HG02623 (cell line): Measurements from ENCODE around the gene KLF15.

Source experiments
- ATAC-seq: cut with Tn5 transposase; IDR thresholded peaks from one replicate; pipeline ENCODE4 v1.9.1; 2021; ENCODE audit warnings: moderate library complexity; ENCODE audit not compliant: unreplicated experiment

KLF15 gene

GRCh38 chr3:126357295-126358037, at the start of gene KLF15:
KLF15 (minus strand) TSS chr3:126357408; CDS start chr3:126352922, 4,486 bp downstream.
- peak; percentile 87 for ATAC-seq

DNA sequence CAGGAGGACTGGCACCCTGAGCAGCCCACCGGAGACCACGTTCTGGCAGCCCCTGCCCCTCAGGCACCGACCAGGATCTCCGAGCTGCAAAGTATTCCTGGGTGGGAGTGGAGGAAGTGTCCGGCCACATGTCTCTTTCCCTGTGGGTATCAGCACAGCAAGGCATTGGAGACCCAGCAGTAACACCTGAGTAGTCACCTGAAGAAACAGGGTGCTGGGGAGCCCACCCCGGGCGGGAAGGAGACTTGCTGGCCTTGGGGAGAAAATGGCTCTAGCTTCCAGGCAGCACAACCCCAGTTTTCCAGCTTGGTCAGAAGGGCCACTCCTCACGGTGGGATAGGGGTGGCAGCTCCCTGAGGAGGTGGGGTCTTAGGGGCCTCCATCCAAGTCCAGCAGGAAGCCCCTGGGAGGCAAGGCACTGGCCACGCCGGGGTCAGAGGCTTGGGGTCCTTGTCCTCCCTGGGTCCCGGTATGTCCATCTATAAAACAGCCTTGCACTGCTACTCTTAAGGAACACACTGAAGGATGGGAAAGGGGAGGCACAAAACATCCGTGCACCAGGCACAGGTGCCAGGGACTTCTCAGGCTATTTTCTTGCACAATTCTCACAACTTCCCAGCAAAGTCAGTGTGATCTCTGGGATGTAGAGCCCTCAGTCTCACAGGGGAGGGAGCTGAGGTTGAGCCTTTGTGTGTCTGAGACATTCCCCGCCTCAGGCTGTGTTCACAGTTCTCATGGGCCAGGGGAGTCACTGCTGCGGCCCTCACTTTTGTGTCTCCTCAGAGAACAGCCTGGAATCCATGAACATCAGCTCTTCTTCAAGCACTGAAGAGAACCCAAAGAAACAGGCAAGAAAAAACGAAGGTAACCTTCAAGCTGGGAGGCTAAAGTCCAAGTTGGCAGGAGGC, 49.4 kb upstream of the KLF15 start:
- no peak for ATAC-seq

GRCh38 chr3:126402666-126403302, 45.6 kb upstream of the KLF15 start:
- no peak for ATAC-seq

DNA sequence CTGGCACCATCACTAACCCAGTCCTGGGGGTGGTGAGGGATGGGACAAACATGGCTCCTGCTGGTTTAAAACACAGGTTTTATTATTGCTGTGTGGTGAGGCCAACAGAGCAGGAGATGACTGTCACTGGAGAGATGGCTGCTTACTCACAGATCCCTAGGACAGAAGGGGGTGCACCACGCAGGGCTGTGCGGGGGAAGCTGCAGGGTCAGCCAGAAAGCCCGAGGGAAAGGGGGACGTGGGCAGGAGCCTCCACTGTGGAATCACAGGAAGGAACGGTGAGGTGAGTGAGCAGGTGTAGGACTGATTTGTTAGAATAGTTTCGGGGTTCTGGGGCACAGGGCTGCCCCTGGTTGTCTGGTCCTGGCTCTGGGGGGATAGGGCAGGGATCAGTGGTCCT, 45.0 kb upstream of the KLF15 start:
- ATAC-seq = no peak

GRCh38 chr3:126401611-126402160, 44.5 kb upstream of the KLF15 start:
- ATAC-seq = no peak

DNA sequence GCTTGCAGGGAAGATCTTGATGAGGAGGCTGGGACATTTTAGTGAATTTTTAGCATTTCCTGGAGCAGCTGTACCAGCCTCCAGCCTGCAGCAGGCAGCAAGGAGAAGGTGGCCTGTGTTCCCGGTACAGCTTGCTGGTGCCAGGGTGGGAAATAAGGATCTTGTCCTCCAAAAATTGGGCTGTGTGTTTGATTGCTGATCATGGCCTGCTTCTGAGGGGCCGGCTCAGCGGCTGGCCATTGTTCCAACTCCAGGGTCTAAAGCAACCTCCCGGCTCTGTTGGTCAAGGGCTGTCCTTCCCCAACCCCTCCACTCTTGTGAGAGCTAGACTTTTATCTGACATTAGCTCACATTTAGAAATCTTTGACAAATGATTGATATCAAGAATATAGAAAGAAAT, 42.5 kb upstream of the KLF15 start:
- no peak for ATAC-seq

GRCh38 chr3:126399351-126399735, 42.1 kb upstream of the KLF15 start:
- ATAC-seq = no peak

- ATAC-seq = no peak
These were observed 41.5 kb upstream of the KLF15 start for GRCh38 chr3:126398423-126399350.

GRCh38 chr3:126397610-126398422, 40.6 kb upstream of the KLF15 start:
- no peak for ATAC-seq

- ATAC-seq = no peak
These were observed 39.3 kb upstream of the KLF15 start for GRCh38 chr3:126396536-126396935.

DNA sequence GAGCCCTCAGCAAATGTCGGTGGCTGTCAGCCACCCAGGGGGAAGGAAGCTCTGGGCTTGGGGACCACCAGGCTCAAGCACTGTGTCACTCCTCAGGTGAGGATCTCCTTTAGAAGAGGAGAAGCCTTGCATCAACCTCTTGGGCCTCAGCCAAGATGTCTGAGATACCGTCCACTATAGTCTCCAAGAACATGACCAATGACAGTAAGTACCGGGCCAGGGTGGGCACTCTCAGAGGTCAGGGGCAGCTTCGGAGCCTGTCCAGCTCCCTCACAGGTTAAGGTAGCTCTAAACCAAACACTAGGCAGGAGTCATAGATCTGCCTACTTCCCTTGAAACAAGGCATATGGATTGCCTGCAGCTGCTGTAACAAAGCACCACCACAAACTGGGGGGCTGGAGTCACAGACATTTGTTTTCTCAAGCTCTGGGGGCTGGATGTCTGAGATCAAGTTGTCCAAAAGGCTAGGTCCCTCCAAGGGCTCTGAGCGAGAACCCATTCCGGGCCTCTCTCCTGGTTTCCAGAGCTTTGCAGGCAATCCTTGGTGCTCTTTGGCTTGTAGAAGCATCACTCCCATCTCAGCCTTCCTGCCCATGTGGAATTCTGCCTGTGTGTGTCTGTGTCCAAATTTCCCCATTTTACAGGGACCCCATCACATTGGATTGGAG, 38.8 kb upstream of the KLF15 start:
- ATAC-seq = no peak

- no peak for ATAC-seq
These were observed 37.7 kb upstream of the KLF15 start for GRCh38 chr3:126394977-126395321.

GRCh38 chr3:126394179-126394976, 37.2 kb upstream of the KLF15 start, which contains the start of gene CFAP100:
CFAP100 (plus strand) TSS chr3:126394909; CDS start chr3:126396001, 1,092 bp downstream.
- ATAC-seq = no peak

DNA sequence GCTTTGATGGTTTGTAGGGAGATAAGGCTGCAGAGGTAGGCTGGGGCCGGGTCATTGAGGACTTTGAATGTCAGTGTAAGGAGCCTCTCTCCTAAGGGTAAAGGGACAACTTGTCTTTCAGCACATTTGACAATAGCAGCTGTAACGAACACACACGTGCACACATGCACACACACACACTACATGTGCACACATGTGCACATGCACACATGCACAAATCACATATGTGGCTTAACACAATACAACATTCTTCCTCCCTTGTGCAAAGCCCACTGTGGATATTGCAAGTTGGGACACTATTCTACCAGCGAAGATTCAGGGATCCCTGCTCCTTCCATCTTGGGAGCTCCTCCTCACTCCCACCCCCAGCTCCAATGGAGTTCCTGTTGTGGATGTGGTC, 36.4 kb upstream of the KLF15 start:
- no peak for ATAC-seq

- ATAC-seq = no peak
These were observed 35.0 kb upstream of the KLF15 start for GRCh38 chr3:126392246-126392645.

- ATAC-seq = no peak
These were observed 34.4 kb upstream of the KLF15 start for GRCh38 chr3:126391631-126392030.

GRCh38 chr3:126390751-126391150, 33.5 kb upstream of the KLF15 start:
- ATAC-seq = no peak

DNA sequence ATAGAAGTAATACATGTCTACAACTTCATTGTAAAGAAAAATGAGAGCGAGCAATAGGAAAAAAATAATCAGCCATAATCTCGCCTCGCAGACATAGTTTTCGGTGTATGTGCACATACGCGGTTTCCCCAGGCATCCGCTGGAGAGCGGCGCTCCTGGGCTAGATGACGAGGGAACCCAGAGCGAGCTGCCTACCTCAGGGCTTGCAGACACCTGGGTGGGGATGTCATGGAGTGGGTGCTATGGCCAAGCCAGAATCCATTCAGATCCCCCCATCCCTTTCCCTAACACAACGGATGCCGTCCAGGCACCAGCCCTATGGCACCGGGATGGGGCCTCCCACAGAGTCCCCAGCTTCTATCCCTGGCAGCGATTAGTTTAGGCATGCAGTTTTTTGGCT, 33.0 kb upstream of the KLF15 start:
- no peak for ATAC-seq
